Measurements from ENCODE around the gene OR13C3. TPM values are rescaled to one million over a fixed set of nuclear protein-coding genes. Genes with fewer than 3 reads are reported as not detected.
"Not testable (repeated sequence)": the region's sequence is repeated elsewhere in the genome, so short reads cannot be mapped to it uniquely, and the experiment has no call there.

The OR13C3 gene
- total RNA-seq: not detected
- long read RNA-seq: 0 reads

- no peak for DNase-seq (ENCODE audit: low spot score)
- intact Hi-C loops (cut with DNase I): no loop called here
Measured at GRCh38 chr9:104536756-104537155, at the start of gene OR13C3. Gene OR13C3, minus strand, starts transcription at chr9:104536856. Its CDS starts 133 bp downstream, at chr9:104536723.

GRCh38 chr9:104580562-104580961 is 43.9 kb upstream of the OR13C3 start:
- intact Hi-C loops (cut with DNase I): no loop called here
- DNase-seq (ENCODE audit: low spot score): no peak

GRCh38 chr9:104577263-104577662 is 40.6 kb upstream of the OR13C3 start:
- intact Hi-C loops (cut with DNase I): no loop called here
- DNase-seq (ENCODE audit: low spot score): no peak

GRCh38 chr9:104575456-104575855 is 38.8 kb upstream of the OR13C3 start:
- intact Hi-C loops (cut with DNase I): no loop called here
- DNase-seq (ENCODE audit: low spot score): no peak

GRCh38 chr9:104572612-104573011 is 36.0 kb upstream of the OR13C3 start:
- no peak for DNase-seq (ENCODE audit: low spot score)
- intact Hi-C loops (cut with DNase I): no loop called here

GRCh38 chr9:104568868-104569267 is 32.2 kb upstream of the OR13C3 start, which contains the start of gene OR13C8:
Gene OR13C8, plus strand, starts transcription at chr9:104569168. Its CDS starts 0 bp downstream, at chr9:104569168.
- no peak for DNase-seq (ENCODE audit: low spot score)
- intact Hi-C loops (cut with DNase I): no loop called here

GRCh38 chr9:104564358-104564757 is 27.7 kb upstream of the OR13C3 start:
- intact Hi-C loops (cut with DNase I): no loop called here
- DNase-seq (ENCODE audit: low spot score): no peak

GRCh38 chr9:104556830-104557634 is 20.4 kb upstream of the OR13C3 start:
- no peak for DNase-seq (ENCODE audit: low spot score)
- intact Hi-C loops (cut with DNase I): no loop called here

- intact Hi-C loops (cut with DNase I): no loop called here
- no peak for DNase-seq (ENCODE audit: low spot score)
Measured at GRCh38 chr9:104555521-104555920, 18.9 kb upstream of the OR13C3 start.

- intact Hi-C loops (cut with DNase I): no loop called here
- no peak for DNase-seq (ENCODE audit: low spot score)
Measured at GRCh38 chr9:104553261-104553660, 16.6 kb upstream of the OR13C3 start.

GRCh38 chr9:104544644-104545043 is 8.0 kb upstream of the OR13C3 start:
- intact Hi-C loops (cut with DNase I): no loop called here
- DNase-seq (ENCODE audit: low spot score): no peak

GRCh38 chr9:104539275-104539674 is 2.6 kb upstream of the OR13C3 start:
- intact Hi-C loops (cut with DNase I): no loop called here
- no peak for DNase-seq (ENCODE audit: low spot score)

- intact Hi-C loops (cut with DNase I): no loop called here
- DNase-seq (ENCODE audit: low spot score): no peak
Measured at GRCh38 chr9:104527109-104527508, 9.5 kb downstream of the OR13C3 start, which contains the start of gene OR13C4. Gene OR13C4, minus strand, starts transcription at chr9:104527209. Its CDS starts 0 bp downstream, at chr9:104527209.

- DNase-seq (ENCODE audit: low spot score); intact Hi-C loops (cut with DNase I): not testable (repeated sequence)
Measured at GRCh38 chr9:104520241-104520640, 16.4 kb downstream of the OR13C3 start.

- intact Hi-C loops (cut with DNase I): no loop called here
- DNase-seq (ENCODE audit: low spot score): no peak
Measured at GRCh38 chr9:104514901-104515300, 21.8 kb downstream of the OR13C3 start.

- no peak for DNase-seq (ENCODE audit: low spot score)
- intact Hi-C loops (cut with DNase I): no loop called here
Measured at GRCh38 chr9:104506565-104506964, 30.1 kb downstream of the OR13C3 start.

- DNase-seq (ENCODE audit: low spot score): no peak
- intact Hi-C loops (cut with DNase I): no loop called here
Measured at GRCh38 chr9:104503963-104504362, 32.7 kb downstream of the OR13C3 start, which contains the start of gene OR13F1. Gene OR13F1, plus strand, starts transcription at chr9:104504263. Its CDS starts 0 bp downstream, at chr9:104504263.

- intact Hi-C loops (cut with DNase I): no loop called here
- DNase-seq (ENCODE audit: low spot score): no peak
Measured at GRCh38 chr9:104503440-104503839, 33.2 kb downstream of the OR13C3 start.

- intact Hi-C loops (cut with DNase I): no loop called here
Measured at GRCh38 chr9:104494808-104495207, 41.8 kb downstream of the OR13C3 start.

More at GRCh38 chr9:104494808-104495207, 41.8 kb downstream of the OR13C3 start:
- no peak for DNase-seq (ENCODE audit: low spot score)

Data from cardiac septum (tissue), 1 donor.